Sigmoid colon (tissue), 4 donors: ENCODE measurements around the gene C1GALT1C1.

Experiments used
- POLR2A ChIP-seq, 2 donors: fragments of 450-650 bp; IDR thresholded peaks; one replicate each; pipeline ENCODE4 v1.6.1; 2016; ENCODE audit warnings: antibody characterized with exemption in 2 of 2, mild to moderate bottlenecking in 2 of 2, moderate library complexity in 2 of 2
- POLR2AphosphoS5 ChIP-seq, 4 donors: sonication (generic); formaldehyde crosslinking; IDR thresholded peaks; one replicate each; pipeline ENCODE4 v1.6.1; 2017; ENCODE audit warnings: antibody characterized with exemption in 4 of 4
- TF ChIP-seq, protein P1 (sequence below), 4 experiments: fragments of 450-650 bp in 3 of 4; fragments of 200-600 bp in 1 of 4; IDR thresholded peaks; one replicate each; pipeline ENCODE4 v1.5.1; 2016 to 2019; ENCODE audit warnings: antibody characterized with exemption in 4 of 4, mild to moderate bottlenecking in 3 of 4, moderate library complexity in 2 of 4

DNA sequence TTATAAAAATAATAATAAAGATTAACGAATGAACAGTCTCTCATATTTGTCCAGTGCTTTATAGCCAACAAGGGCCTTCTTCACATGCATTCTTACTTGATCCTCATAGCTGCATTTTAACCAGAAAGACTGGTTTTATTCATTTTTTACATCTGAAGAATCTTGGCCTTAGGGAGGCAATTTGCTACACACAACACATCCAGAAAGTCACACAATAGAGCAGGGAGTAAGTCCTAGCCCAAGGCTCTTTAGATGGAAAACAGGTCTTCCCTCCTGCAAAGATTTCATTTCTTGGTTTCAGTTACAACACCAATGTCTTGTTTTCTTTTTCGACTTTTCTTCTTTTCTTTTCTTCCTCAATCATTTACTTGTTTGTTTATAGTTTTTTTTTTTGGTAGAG lies 13.0 kb upstream of the C1GALT1C1 start:
- TF ChIP-seq, protein P1, sequence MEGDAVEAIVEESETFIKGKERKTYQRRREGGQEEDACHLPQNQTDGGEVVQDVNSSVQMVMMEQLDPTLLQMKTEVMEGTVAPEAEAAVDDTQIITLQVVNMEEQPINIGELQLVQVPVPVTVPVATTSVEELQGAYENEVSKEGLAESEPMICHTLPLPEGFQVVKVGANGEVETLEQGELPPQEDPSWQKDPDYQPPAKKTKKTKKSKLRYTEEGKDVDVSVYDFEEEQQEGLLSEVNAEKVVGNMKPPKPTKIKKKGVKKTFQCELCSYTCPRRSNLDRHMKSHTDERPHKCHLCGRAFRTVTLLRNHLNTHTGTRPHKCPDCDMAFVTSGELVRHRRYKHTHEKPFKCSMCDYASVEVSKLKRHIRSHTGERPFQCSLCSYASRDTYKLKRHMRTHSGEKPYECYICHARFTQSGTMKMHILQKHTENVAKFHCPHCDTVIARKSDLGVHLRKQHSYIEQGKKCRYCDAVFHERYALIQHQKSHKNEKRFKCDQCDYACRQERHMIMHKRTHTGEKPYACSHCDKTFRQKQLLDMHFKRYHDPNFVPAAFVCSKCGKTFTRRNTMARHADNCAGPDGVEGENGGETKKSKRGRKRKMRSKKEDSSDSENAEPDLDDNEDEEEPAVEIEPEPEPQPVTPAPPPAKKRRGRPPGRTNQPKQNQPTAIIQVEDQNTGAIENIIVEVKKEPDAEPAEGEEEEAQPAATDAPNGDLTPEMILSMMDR (IDR thresholded peaks at IDR 0.05) = no peak
- TF ChIP-seq POLR2AphosphoS5 (IDR thresholded peaks at IDR 0.05) (no peak), POLR2A (IDR thresholded peaks at IDR 0.05) (no peak)
